Type B pancreatic cell (in vitro differentiated cells): Measurements from ENCODE around the gene DDX54. TPM values are rescaled to one million over a fixed set of nuclear protein-coding genes. Genes with fewer than 3 reads are reported as not detected.

Experiments used
- DNase-seq: peaks from one replicate; pipeline ENCODE4 v3.0.0; 2021; ENCODE audit warnings: mixed read lengths; ENCODE audit not compliant: unreplicated experiment; ENCODE audit errors: extremely low spot score
- H3K27ac Mint-ChIP-seq: 2 replicates; pipeline ENCODE4 v1.8.0; 2021; ENCODE audit warnings: mild to moderate bottlenecking, mixed read lengths
- H3K27me3 Mint-ChIP-seq: 2 replicates; pipeline ENCODE4 v1.8.0; 2021; ENCODE audit warnings: mixed read lengths
- H3K36me3 Mint-ChIP-seq: 2 replicates; pipeline ENCODE4 v1.8.0; 2021; ENCODE audit warnings: mixed read lengths
- H3K4me1 Mint-ChIP-seq: one replicate; pipeline ENCODE4 v1.8.0; 2021; ENCODE audit warnings: mixed read lengths; ENCODE audit not compliant: unreplicated experiment
- H3K4me3 Mint-ChIP-seq: 2 replicates; pipeline ENCODE4 v1.8.0; 2021; ENCODE audit warnings: mild to moderate bottlenecking, mixed read lengths
- H3K9me3 Mint-ChIP-seq: 2 replicates; pipeline ENCODE4 v1.8.0; 2021; ENCODE audit warnings: mixed read lengths
- CTCF ChIP-seq: fragments of 200-600 bp; sonication (generic); conservative IDR thresholded peaks from 2 replicates; pipeline ENCODE4 v1.5.0; 2021; ENCODE audit warnings: antibody characterized with exemption, mild to moderate bottlenecking
- total RNA-seq: library from RNA; stranded (reverse); gene quantifications from 2 replicates; pipeline ENCODE4 v1.2.1, GENCODE V29; 2021; ENCODE audit warnings: low replicate concordance

Gene DDX54
- total RNA-seq, 1 donor from 2014 or later = 66.1 TPM

GRCh38 chr12:113202300-113203075 lies 17.2 kb upstream of the DDX54 start:
- Mint-ChIP-seq H3K4me1 (peaks cover 4% of the 10 kb centered on the region), H3K27ac (no peak overlapping the region), H3K36me3 (peaks cover 8% of the 10 kb centered on the region), H3K9me3 (peaks cover 5% of the 10 kb centered on the region), H3K4me3 (no peak overlapping the region), H3K27me3 (no peaks in the 10 kb centered on the region)
- DNase-seq = no peak
- TF ChIP-seq CTCF = no peak

GRCh38 chr12:113201187-113202177 lies 16.2 kb upstream of the DDX54 start:
- DNase-seq = no peak
- Mint-ChIP-seq H3K9me3 (peaks cover 4% of the 10 kb centered on the region), H3K4me3 (no peak overlapping the region), H3K4me1 (peaks cover 4% of the 10 kb centered on the region), H3K27me3 (no peaks in the 10 kb centered on the region), H3K36me3 (peaks cover 4% of the 10 kb centered on the region), H3K27ac (no peak overlapping the region)
- TF ChIP-seq CTCF = no peak

- Mint-ChIP-seq H3K4me3 (no peak overlapping the region), H3K36me3 (no peaks in the 10 kb centered on the region), H3K9me3 (no peaks in the 10 kb centered on the region), H3K4me1 (peaks cover 6% of the 10 kb centered on the region), H3K27ac (no peak overlapping the region), H3K27me3 (no peaks in the 10 kb centered on the region)
- no peak for TF ChIP-seq CTCF
- no peak for DNase-seq
These were observed 14.9 kb upstream of the DDX54 start for GRCh38 chr12:113200021-113200797.

GRCh38 chr12:113198296-113198695 lies 13.0 kb upstream of the DDX54 start:
- no peaks in the 10 kb centered on the region for H3K27me3 Mint-ChIP-seq
- H3K36me3 Mint-ChIP-seq = peaks cover 5% of the 10 kb centered on the region
- peak overlapping the region; percentile 5 for H3K27ac Mint-ChIP-seq
- peaks cover 14% of the 10 kb centered on the region for H3K4me1 Mint-ChIP-seq
- no peak overlapping the region for H3K4me3 Mint-ChIP-seq
- no peaks in the 10 kb centered on the region for H3K9me3 Mint-ChIP-seq
- no peak for DNase-seq
- no peak for TF ChIP-seq CTCF

- DNase-seq = no peak
- no peaks in the 10 kb centered on the region for H3K27me3 Mint-ChIP-seq
- H3K4me1 Mint-ChIP-seq = peaks cover 14% of the 10 kb centered on the region
- H3K9me3 Mint-ChIP-seq = no peaks in the 10 kb centered on the region
- peaks cover 5% of the 10 kb centered on the region for H3K36me3 Mint-ChIP-seq
- no peak for TF ChIP-seq CTCF
- no peak overlapping the region for H3K27ac Mint-ChIP-seq
- no peak overlapping the region for H3K4me3 Mint-ChIP-seq
These were observed 12.3 kb upstream of the DDX54 start for GRCh38 chr12:113197518-113198077.
